Umbilical cord (tissue), 2 donors: ENCODE results near the gene ST8SIA1. TPM values are rescaled to one million over a fixed set of nuclear protein-coding genes. Genes with fewer than 3 reads are reported as not detected.
A peak's percentile ranks its signal among the peaks of the same experiment; 100 is the strongest.

ENCODE experiments used
- DNase-seq: peaks from one replicate; pipeline ENCODE4 v3.0.0-alpha.2; 2015; ENCODE audit warnings: low spot score
- total RNA-seq: library from RNA; depleted of rRNA; stranded (reverse); fragments of >200 nt; gene quantifications from one replicate; pipeline ENCODE4 v1.2.3, GENCODE V29; 2014; ENCODE audit warnings: low replicate concordance; ENCODE audit not compliant: insufficient read depth

ST8SIA1 gene
- total RNA-seq, 1 donor from 2014 or later = 17.1 TPM

DNA sequence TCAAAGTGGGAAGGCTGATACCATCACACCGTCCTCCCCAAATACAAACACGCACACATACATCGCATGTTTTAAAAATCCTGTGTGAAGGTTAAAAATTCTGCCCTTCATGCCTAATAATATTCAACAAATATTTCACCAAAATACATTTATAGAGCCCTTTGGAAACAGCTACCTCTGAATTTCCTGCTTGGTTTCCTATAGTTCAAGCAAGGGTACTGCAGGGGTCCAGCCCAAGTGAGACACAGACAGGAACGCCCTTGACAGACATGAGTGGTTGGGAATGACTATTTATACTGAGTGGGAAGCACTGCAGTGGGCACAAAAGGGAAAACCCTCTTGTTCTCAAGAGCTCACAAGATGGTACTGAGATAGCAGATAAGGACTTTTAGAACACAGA, 51.0 kb downstream of the ST8SIA1 start:
- DNase-seq = no peak

DNA sequence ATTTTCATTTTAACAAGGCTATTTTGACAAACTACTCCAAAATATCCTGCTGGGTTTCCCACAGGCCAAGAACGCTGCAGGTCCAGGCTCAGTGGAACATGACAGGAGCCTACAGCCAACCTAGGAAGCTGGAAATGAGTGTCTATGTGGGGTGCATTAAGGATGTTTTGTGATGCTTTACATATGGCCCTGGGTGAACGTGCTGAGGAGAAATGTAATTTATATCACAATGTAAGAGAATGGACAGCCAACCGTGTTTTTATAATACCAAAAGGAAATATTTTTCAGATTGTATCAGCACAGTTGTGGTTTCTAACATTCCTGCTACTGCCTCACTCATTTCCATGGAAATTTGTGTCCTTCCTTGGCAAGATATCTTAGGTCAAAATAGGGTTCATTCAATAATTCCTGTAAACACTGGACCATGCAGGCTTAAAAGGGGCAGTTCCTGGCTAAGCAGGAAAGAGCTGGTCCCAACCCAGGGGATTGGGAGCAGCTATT, 51.5 kb downstream of the ST8SIA1 start:
- peak; percentile 71 for DNase-seq

DNA sequence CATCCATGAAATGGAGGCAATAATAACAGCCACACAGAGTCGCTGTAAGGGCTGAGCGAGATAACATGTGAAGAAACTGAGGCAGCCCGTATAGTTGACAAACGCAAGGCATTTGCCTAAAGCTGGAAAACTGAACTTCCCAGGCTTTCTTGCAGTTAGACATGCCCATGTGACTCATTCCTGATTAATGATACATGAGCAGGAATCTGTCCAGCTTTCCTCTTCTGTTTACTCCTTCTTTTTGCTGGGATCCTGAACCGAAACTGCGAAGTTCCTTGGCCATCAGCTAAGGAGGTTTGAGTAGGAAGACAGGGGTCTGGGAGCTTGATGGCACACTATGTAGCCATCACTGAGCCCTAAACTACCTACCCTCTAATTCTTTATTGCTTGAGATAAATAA, 52.2 kb downstream of the ST8SIA1 start:
- DNase-seq = peak; percentile 80

DNA sequence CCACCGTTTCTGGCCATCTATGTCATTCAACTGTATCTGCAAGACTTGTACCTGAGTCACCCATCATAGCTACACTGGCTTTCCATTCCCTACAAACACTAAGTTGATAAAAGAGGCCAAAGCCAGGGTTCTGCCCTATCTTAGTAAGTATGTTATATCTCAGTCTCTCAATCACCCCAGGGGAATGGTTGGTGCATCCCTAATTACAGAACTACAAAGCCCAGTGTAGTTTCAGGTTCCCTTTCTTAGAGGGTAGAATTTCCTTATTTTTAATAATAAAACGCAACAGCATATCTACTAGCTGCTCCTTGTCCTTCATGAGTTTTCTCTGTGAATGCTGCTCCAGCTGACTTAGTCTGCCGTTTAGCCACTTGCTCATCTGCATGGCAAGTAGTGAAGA, 57.6 kb downstream of the ST8SIA1 start:
- no peak for DNase-seq

DNA sequence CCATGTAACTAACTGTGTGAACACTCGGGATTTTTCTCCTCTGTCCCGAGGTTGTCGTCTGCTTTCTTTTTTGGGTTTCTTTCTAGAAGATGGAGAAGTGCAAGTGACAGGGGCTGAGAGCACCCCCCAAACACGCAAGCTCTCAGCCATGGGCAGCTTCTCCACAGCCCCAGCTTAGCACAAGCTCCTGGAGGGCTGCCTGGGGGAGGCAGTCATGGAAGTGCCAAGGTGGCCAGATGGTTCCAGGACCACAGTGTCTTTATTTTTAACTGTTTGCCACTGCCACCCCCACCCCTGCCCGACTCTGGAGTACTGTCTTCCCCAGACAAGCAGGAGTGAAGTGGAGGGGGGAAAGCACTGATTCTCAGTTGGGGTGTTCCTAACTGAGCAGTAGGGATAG, 58.2 kb downstream of the ST8SIA1 start:
- no peak for DNase-seq

DNA sequence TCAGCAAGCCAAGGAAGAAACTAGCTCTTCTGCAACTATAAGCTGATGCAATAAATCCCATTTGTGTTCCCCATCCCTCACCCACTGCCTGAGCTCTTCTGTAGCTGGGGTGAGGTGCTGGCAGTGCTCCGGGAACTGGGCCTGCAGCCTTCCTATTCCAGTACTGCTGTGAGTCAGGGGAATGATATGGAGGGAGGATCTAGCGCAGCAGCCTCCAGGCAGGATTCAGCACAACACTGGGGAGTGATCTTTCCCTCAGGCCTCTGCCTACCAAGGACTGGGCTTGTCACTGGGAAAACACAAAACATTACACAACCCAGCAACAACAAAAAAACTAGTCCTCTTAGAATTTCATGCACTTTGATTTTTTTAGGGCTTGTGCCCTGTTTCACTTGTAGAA, 58.7 kb downstream of the ST8SIA1 start:
- DNase-seq = peak; percentile 99

DNA sequence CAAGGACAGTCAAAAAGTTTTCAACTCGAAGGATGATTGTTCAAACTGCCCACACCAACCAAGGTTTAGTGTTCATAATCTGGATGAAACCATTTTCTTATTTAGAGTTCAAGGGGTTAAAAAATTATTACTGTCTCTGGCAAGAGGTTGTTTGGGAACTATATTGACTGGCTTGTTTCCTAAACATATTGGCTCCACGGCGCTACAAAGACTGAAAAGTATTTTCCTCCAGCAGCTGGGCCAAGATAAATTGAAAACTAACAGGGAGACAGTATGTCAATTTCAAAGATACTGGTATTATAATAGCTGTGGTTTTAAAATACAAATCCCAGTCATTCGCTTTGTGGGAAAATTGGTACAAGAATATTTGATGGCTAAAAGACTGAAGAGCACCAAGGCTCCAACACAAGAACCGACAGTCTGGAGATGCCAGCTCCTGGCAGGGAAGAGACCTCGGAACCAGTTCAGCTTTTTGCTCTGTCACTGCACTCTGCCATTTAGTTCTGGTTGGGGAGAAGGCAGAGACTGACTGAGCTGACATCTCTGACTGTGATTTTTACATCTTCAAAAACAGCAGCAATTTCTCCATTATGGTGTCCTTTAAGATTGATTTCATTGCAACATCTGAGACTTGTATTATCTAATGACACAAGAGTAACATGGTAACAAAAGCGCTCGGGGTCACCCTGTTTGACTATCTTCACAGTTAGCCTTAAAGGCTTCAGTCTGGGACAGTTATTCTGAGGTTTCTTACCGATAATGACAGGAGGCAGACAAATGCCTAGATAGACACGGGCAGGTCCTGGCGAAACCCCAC, 62.0 kb downstream of the ST8SIA1 start:
- DNase-seq = no peak

DNA sequence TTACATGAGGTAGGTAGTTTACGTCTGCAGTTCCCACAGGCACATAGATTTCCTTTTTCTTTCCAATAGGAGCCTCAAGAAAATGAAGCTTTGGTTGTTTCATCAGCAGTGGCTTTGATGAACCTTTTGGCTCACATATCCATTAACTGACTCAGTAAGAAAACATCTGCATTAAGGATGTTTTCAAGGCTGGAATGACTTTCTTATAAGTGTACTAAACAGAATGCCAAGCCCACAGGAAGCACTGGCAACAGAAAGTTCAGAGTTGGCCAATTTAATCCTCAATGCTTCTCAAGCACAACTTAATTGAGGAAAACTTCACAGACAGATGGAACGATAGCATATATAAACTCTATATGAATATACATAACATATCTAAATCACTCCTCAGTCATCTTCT, 63.5 kb downstream of the ST8SIA1 start:
- DNase-seq = no peak

DNA sequence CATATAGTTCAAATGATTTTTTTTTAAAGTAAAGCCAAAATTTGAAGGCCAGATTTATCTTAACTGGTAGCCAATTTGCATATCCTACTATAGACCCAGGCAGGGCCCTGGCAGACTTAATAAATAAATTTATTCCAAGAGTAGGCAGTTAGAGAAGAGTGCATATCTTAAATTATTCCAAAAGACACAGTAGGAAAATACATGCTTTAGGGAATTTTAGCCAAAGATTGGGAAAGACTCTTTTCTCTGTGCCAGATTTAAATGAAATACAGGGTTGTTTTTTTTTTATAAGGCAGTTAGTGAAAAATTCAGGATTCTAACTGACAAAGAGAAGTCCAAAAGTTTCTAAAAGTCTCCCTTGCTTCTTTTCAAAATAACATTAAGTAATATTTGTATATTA, 65.5 kb downstream of the ST8SIA1 start:
- no peak for DNase-seq

DNA sequence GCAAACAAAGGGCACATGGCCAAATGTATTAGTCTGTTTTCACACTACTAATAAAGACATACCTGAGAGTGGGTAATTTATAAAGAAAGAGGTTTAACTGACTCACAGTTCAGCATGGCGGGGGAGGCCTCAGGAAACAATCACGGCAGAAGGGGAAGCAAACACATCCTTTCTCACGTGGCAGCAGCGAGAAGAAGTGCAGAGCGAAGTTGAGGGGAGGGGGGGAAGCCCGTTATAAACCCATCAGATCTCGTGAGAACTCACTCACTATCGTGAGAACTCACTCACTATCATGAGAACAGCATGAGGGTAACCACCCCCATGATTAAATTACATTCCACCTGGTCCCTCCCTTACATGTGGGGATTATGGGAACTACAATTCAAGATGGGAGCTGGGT, 66.1 kb downstream of the ST8SIA1 start:
- DNase-seq = no peak

DNA sequence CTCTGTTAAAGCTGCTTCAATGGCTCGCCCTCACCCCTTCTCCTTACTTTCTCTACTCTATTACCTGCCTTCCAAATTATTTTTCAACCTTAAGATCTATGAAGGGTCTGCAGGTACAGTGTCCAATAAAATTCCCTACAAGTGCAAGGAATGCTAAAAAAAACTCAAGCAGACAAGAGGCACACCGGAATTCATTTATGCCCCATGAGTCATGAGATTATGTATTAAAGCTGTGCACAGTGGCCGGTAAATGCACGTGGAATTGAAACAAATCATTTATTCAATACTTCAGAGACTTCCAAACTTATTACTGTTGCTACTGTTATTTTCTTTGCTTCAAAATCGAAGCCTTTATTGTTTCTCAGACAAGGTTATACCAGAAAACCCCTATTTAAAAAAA, 68.4 kb downstream of the ST8SIA1 start:
- no peak for DNase-seq

DNA sequence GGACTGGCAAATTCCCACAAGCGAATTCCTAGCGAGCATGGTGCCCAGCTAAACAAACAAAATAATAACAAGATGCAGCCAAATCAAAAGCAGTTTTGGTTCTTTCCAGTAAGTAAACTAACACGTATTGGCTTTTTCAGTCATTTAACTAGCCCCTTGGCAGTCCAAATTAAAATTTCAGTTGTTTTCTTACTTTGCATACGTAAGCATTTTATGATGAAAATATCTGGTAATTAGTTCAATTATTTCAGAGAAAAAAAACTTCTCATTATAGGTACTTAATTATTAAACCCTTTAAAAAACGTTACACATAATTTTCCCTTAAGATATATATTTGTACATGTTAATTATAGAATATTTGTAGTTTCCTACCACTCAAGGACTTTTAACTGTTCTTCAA, 70.1 kb downstream of the ST8SIA1 start:
- no peak for DNase-seq

DNA sequence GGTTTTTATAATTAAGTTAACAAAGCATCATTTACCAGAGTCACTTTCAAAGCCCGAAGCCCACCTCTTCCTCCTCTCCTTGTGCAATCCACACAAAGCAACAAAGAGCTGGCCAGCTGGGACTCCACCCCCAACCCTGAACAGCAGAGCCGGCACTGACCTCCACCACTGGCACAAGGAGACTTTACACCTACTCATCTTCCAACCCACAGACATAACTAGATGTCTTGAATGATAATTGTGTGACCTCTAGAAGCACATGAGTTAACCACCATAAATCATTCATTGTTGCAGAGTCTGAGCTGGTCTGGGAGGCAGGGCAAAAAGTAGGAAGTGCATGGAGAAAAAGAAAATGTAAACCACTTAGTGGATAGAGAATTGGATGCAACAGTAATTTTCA, 72.2 kb downstream of the ST8SIA1 start:
- no peak for DNase-seq

DNA sequence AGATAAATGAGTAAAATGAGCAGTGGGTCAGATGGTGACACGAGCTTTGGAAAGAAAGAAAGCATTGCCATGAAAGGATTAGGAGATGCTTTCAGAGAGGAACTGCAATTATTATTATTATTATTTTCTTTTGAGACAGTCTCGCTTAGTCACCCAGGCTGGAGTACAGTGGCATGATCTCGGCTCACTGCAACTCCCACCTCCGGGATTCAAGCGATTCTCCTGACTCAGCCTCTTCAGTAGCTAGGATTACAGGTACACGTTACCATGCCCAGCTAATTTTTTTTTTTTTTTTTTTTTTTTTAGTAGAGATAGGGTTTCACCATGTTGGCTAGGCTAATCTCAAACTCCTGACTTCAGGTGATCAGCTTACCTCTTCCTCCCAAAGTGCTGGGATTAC, 77.4 kb downstream of the ST8SIA1 start:
- peak; percentile 41 for DNase-seq

DNA sequence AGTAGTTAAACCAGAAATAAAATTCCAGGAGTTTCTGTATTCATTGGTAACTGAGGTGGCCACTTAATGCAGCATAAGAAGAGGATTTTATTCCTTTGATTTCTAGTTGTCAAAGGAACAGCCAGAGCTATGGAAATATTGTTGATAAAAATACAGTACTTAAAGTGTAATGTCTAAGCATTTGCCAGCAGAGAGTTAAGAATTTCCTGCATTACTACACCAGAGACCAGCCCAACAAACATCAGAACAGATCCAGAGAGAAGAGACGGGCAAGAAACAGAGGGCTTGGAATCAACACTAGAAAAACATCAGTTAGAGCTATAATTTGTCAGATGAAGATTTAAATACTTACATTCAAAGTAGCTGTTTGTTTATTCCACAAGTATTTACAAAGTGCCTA, 77.9 kb downstream of the ST8SIA1 start:
- peak; percentile 90 for DNase-seq

DNA sequence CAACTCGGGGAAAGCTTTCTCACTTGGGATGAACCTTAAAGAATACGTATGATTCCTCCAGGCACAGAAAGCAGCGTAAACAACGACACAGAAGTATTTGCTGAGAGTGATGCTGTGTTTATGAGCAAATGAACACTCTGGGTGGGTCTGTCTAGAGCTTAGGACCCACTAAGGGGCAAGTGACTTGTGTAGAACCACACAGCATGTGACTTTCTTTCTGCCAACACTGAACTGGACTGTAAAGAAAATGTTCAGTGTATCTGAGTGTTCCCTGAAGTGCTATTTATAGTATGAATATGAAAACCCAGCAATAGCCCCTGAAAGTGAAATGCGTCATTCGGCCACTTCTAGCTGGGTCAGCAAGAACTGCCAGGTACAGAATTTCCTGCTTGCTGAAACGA, 78.5 kb downstream of the ST8SIA1 start:
- DNase-seq = peak; percentile 75

DNA sequence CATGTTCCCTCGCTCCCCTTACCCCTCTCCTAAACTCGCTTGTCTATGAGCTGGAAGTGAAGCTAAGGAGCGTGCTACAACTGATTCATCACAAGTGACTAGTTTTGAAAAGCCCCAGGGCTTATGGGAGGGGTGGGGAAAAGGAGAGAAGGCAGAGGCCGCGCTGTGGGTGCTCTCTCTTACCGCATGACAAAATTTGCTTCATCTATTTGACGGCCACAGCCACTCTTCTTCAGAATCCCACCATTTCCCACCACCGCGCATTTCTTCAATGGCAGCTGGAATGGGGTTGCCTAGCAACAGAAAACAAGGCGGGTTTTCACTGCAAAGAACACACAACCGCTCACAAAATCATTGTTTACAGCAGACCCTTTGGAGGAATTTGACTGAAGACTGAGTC, 79.4 kb downstream of the ST8SIA1 start:
- DNase-seq = peak; percentile 72

DNA sequence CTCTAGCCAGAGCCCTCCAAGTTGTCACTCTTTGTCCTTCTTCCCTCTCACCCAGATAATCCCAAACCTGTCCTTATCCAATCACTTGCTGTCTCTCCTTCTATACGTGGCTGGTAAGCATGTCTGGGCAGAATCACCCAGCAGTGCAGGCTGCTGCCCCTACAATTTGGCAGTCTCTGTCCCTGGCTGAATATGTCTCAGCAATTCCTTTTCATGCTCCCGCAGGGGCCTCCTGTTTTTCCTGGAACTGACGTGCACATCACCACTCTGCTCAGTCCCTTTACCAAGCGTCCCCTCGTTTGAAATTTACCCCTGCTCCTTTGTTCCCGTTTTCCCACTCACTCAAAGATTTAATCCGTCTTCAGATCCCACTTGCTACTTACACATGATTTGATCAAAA, 80.0 kb downstream of the ST8SIA1 start:
- DNase-seq = peak; percentile 39

DNA sequence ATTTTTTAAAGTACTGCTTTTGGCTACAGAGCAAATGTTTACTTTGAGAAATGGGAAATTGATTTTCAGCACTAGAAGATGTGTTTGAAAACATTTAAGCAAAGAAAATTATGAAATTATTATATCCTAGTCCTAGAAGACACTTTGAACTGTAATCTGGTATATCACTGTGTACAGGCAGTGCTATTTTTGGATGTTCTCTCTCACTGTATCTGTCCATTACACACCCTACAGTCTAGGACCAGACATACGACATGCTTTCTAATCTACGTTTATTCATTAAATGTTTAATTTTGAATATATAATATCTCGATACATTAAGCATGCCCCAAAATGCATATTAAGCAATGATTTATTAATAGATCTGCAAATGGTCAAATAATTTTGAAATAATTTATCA, 82.5 kb downstream of the ST8SIA1 start:
- DNase-seq = peak; percentile 38

DNA sequence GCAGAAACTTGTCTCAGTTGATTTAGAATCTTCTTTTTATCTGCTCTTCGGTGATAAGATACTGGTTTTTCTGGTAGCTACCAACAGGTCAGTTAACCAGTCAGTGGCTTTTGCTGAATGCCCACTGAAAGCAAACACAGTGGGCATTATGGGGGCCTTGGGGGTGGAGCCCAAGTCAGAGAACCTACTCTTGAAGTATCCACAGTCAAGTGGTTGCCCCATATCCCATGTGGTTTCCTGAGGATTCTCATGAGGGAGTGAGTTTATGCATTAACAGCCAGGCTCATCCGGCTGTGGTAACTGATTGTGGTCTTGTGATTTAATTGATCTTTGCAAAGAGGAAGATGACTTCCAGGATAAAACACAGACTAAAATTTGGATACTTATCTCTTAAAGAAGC, 83.7 kb downstream of the ST8SIA1 start:
- DNase-seq = no peak

DNA sequence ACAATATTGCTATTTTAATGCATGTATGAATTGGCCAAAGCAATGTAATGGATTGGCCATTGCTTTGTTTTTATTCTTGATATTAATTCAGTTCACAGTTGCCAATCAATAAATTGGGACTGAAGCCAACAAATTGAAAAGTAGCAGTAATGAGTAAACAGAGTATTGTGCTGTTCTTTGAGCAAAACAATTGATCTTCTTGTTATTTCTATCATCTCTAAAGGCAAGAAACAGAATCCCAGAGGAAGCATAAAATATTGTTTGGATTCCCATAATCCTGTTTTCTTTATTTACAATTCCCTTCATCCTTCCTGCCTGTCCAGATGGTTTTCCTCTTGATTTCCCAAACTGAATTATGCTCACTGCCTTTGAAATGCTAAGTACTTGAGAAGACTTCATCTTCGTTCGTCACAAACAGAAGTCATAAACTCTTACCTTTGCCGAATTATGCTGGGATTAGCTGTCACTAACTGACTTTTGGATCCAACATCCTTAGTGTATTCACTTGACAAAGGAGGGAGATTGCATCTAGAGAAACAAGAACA, 85.9 kb downstream of the ST8SIA1 start:
- DNase-seq = no peak

DNA sequence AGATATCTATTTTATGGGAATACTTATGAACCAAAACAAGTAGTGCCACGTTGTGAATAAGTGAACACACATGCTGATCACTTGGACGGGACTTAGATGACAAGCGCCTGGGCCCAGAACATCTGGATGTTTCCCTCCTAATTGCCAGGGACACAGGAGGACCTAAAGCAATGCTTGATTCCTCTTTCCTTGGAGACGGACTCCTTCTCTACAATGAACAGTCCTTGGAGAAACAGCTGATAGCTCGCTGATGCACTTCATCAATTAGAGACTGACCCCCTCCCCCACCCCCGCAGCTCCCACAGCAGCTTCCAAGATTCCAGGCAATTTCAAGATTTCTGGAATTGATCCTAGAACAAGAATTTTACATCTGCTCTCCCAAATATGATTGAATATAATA, 86.4 kb downstream of the ST8SIA1 start:
- no peak for DNase-seq

DNA sequence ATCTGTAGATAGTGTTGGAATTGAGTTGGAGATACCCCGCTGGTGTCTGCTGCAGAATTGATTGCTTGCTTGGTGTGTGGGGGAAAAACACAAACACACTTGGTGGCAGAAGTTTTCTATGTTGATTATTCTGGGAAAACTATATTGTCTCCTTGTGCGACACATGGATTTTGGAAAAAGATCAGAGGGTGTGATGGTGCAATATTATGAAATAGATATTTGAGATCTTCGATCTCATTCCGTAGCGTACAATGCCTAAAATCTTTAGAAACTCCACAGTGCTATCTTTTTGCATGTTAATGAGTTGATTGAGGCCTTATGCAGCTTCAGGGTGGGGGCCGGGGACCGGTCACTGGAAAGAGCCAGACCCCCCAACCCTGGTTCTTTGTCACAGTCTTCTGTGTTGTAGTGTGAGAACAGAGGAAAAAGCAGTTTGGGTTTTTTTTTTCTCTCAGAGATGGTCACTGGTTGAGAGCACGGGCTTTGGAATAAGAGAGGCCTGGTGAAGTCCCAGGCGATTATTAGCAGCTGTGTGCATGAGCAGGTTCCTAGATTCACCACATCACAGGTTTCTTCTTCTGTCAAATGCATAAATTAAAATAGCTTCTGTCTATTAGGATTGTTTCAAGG, 88.2 kb downstream of the ST8SIA1 start:
- no peak for DNase-seq
